Measurements from ENCODE around the gene IRGQ. TPM values are rescaled to one million over a fixed set of nuclear protein-coding genes. Genes with fewer than 3 reads are reported as not detected.

The IRGQ gene
- total RNA-seq, 1 experiment from 2014 or later: 24.1 TPM

DNA sequence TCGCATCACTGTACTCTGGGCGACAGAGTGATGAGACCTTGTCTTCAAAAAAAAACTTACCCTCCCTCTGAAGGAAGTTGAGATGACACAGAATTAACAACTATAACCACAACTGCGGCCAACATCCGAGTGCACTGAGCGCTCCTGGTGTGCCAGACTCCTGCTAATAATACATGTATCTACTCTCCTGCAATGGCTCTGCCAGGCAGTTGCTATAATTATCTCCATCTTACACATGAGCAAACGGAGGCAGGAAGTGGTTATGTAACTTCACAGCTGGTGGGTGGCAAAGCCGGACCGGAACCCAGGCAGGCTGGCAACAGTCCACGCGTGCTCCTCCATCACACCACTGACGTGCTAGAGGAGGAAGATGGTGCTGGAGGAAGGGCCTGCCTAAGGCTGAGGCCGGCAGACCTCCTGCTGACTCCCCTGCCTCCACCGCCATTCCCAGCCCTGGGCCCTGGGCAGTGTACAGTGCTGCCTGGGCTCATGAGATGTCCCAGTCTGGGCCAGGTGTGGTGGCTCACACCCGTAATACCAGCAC lies 33.2 kb downstream of the IRGQ start:
- no peaks in the 10 kb centered on the region; the same call in 1 of the 2 replicates for H3K27me3 Mint-ChIP-seq (ENCODE audit: low read depth)
- Histone ChIP-seq H3K27ac (ENCODE audit: insufficient read length, low read depth, low read length) (no peak overlapping the region), H2BK12ac (ENCODE audit: insufficient read length, low read depth, low read length) (no peak overlapping the region), H3K27me3 (ENCODE audit: insufficient read depth, low read length) (no peaks in the 10 kb centered on the region), H4K5ac (ENCODE audit: insufficient read length, low read depth, low read length) (no peak overlapping the region), H2BK20ac (ENCODE audit: low read depth, low read length, poor library complexity, severe bottlenecking) (no peak overlapping the region), H3K79me2 (ENCODE audit: insufficient read depth, low read length) (no peaks in the 10 kb centered on the region), H3K9ac (ENCODE audit: extremely low read depth, insufficient read length, low read length) (no peak overlapping the region), H3T11ph (ENCODE audit: low read length) (no peak overlapping the region), H3K23me2 (ENCODE audit: insufficient read length, low read depth, low read length, poor library complexity, severe bottlenecking) (no peaks in the 10 kb centered on the region), H4K8ac (replicated peaks; ENCODE audit: insufficient read length, low read depth, low read length) (no peak overlapping the region), H3K4me1 (ENCODE audit: insufficient read depth, low read length) (no peaks in the 10 kb centered on the region), H3K23ac (ENCODE audit: insufficient read length, low read depth, low read length) (no peak overlapping the region), H3K9me3 (ENCODE audit: control insufficient read depth, low read depth, low read length) (no peaks in the 10 kb centered on the region), H2BK120ac (ENCODE audit: low read depth, low read length, poor library complexity, severe bottlenecking) (no peak overlapping the region), H3K14ac (ENCODE audit: insufficient read depth, low read length) (no peak overlapping the region), H3K18ac (ENCODE audit: insufficient read length, low read depth, low read length) (no peak overlapping the region), H2BK5ac (ENCODE audit: insufficient read length, low read length) (no peak overlapping the region), H2AFZ (ENCODE audit: low read length) (no peak overlapping the region), H4K20me1 (ENCODE audit: control insufficient read depth, insufficient read depth, insufficient read length) (no peaks in the 10 kb centered on the region), H4K91ac (ENCODE audit: insufficient read length, low read depth, low read length) (no peak overlapping the region), H3K56ac (ENCODE audit: insufficient read length, low read depth, low read length) (no peak overlapping the region), H3K4me2 (ENCODE audit: insufficient read depth, insufficient read length, low read length) (no peak overlapping the region), H3K4ac (ENCODE audit: low read depth, low read length) (no peak overlapping the region), H3K79me1 (ENCODE audit: insufficient read depth, low read depth, low read length, poor library complexity, severe bottlenecking) (no peaks in the 10 kb centered on the region), H2BK15ac (ENCODE audit: low read depth, low read length) (no peak overlapping the region; the same call in 1 of the 2 replicates), H2AK5ac (ENCODE audit: insufficient read length, low read length) (no peak overlapping the region)
- no CpG with 5 or more reads among the region's 14 CpGs for WGBS (ENCODE audit: extremely low coverage, insufficient read length, low lambda C conversion rate)
- no peak overlapping the region for H3K27ac Mint-ChIP-seq
- TF ChIP-seq, protein P1, sequence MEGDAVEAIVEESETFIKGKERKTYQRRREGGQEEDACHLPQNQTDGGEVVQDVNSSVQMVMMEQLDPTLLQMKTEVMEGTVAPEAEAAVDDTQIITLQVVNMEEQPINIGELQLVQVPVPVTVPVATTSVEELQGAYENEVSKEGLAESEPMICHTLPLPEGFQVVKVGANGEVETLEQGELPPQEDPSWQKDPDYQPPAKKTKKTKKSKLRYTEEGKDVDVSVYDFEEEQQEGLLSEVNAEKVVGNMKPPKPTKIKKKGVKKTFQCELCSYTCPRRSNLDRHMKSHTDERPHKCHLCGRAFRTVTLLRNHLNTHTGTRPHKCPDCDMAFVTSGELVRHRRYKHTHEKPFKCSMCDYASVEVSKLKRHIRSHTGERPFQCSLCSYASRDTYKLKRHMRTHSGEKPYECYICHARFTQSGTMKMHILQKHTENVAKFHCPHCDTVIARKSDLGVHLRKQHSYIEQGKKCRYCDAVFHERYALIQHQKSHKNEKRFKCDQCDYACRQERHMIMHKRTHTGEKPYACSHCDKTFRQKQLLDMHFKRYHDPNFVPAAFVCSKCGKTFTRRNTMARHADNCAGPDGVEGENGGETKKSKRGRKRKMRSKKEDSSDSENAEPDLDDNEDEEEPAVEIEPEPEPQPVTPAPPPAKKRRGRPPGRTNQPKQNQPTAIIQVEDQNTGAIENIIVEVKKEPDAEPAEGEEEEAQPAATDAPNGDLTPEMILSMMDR (conservative IDR thresholded peaks at IDR 0.05): no peak
- no peak overlapping the region for H3K4me3 Mint-ChIP-seq
- H3K36me3 Mint-ChIP-seq (ENCODE audit: insufficient read depth in 1 of 3, low read depth in 3 of 3): peaks cover 6 to 30% (median 19%) of the 10 kb centered on the region in 3 experiments; a peak in 6 of 7 replicates
- no peak for DNase-seq
- no peaks in the 10 kb centered on the region for H3K9me3 Mint-ChIP-seq
- H3K4me1 Mint-ChIP-seq: no peaks in the 10 kb centered on the region
